ENCODE results near the gene CIBAR2.

DNA sequence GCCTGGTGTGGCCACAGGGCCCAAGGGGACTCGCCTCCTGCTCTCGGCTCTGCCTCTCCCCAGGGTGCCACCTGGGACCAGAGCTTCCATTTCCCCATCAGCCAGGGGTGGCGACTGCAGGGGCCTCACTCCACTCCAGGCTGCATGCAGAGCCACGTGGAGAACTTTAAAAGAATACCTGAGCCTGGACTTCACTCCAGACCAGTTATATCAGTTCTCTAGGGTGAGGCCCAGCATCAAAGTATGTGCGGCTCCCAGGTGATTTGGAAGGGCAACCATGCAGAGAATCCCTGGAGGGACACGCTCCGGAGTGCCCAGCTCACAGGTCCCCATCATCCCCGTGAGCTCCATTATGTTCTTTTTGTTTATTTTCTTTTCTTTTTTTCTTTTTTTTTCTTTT, 44.8 kb downstream of the CIBAR2 start:
- TF ChIP-seq CTCF (IDR thresholded peaks at IDR 0.05; ENCODE audit: low read depth, low read length) (no peak), MYC (IDR thresholded peaks at IDR 0.05; ENCODE audit: low read depth, low read length) (no peak), POLR2A (IDR thresholded peaks at IDR 0.05; ENCODE audit: extremely low read depth, insufficient read length) (no peak)

All from NB4 (cell line).